ENCODE data around the gene NARF. TPM values are rescaled to one million over a fixed set of nuclear protein-coding genes. Genes with fewer than 3 reads are reported as not detected.
"Not testable (repeated sequence)": the region's sequence is repeated elsewhere in the genome, so short reads cannot be mapped to it uniquely, and the experiment has no call there.

Gene NARF
- total RNA-seq, 5 donors from 2014 or later (not counting 1 experiment from before 2014, with no cell fraction given), result 85.7 to 113 (median 101) TPM

- peaks cover 0 to 34% of the 10 kb centered on the region in 2 experiments for H3K4me1 ChIP-seq (ENCODE audit: control insufficient read depth in 1 of 2, extremely low read depth in 1 of 2, insufficient read depth in 2 of 2, low read length in 2 of 2)
- H3K4me1 Mint-ChIP-seq, result peaks cover 16 to 23% (median 20%) of the 10 kb centered on the region in 3 donors
- H3K9me3 Mint-ChIP-seq, result no peaks in the 10 kb centered on the region
- peak overlapping the region; percentile 89 to 91 for H3K27ac Mint-ChIP-seq
- H3K27ac ChIP-seq (ENCODE audit: low read length), result peak overlapping the region; percentile 67
- no peaks in the 10 kb centered on the region for H3K36me3 ChIP-seq (ENCODE audit: control insufficient read depth in 2 of 2, extremely low read depth in 1 of 2, insufficient read depth in 1 of 2, low read length in 1 of 2)
- peak overlapping the region; percentile 81 to 88 (median 85) for H3K4me3 Mint-ChIP-seq
- peak overlapping the region; percentile 58 to 67 for H3K4me3 ChIP-seq (ENCODE audit: control insufficient read depth in 1 of 2, extremely low read depth in 1 of 2, low read length in 1 of 2)
- H3K27me3 Mint-ChIP-seq, result peaks cover 0 to 3% of the 10 kb centered on the region in 2 donors
- DNase-seq, result peak in 31 of 35 experiments; percentile 10 to 68 (median 32)
- 12% methylated on average over 39 of the region's 66 CpGs for WGBS (ENCODE audit: insufficient coverage)
- H3K27me3 ChIP-seq (replicated peaks in 1 of 2; ENCODE audit: control insufficient read depth in 2 of 2, extremely low read depth in 1 of 2, insufficient read depth in 2 of 2, low read length in 1 of 2), result peaks cover 0 to 15% of the 10 kb centered on the region in 2 experiments
- peak; percentile 41 to 54 (median 52) for ATAC-seq (replicated peaks in 1 of 4)
- H3K9me3 ChIP-seq, result no peaks in the 10 kb centered on the region
- ChIA-PET CTCF (interaction anchor here in 1 of 2 donors (1.0 kb wide), 1 partner anchor 21 kb away, joined by 3 read pairs; no protein-coding TSS in a partner anchor), POLR2A (no interaction called here)
- no peaks in the 10 kb centered on the region for H3K36me3 Mint-ChIP-seq
Observed at GRCh38 chr17:82497483-82498405, 39.2 kb downstream of the NARF start.

- H3K9me3 ChIP-seq, result no peaks in the 10 kb centered on the region
- no peaks in the 10 kb centered on the region for H3K27me3 Mint-ChIP-seq
- no peak for DNase-seq
- no peak overlapping the region for H3K4me3 Mint-ChIP-seq
- POLR2A ChIA-PET, result no interaction called here
- H3K36me3 ChIP-seq (ENCODE audit: control insufficient read depth in 2 of 2, extremely low read depth in 1 of 2, insufficient read depth in 1 of 2, low read length in 1 of 2), result no peaks in the 10 kb centered on the region
- no peak overlapping the region for H3K4me3 ChIP-seq (ENCODE audit: control insufficient read depth in 1 of 2, extremely low read depth in 1 of 2, low read length in 1 of 2)
- ATAC-seq (replicated peaks in 1 of 4), result no peak
- CTCF ChIA-PET, result interaction anchor here in 1 of 2 donors (0.6 kb wide), 1 partner anchor 17 kb away, joined by 4 read pairs; no protein-coding TSS in a partner anchor
- no peak overlapping the region for H3K27ac ChIP-seq (ENCODE audit: low read length)
- WGBS (ENCODE audit: insufficient coverage), result 83% methylated on average over 8 of the region's 8 CpGs
- no peaks in the 10 kb centered on the region for H3K9me3 Mint-ChIP-seq
- H3K4me1 Mint-ChIP-seq, result peaks cover 9 to 11% (median 9%) of the 10 kb centered on the region in 3 donors
- no peak overlapping the region for H3K27ac Mint-ChIP-seq
- H3K4me1 ChIP-seq (ENCODE audit: control insufficient read depth in 1 of 2, extremely low read depth in 1 of 2, insufficient read depth in 2 of 2, low read length in 2 of 2), result peaks cover 0 to 8% of the 10 kb centered on the region in 2 experiments
- peaks cover 0 to 18% of the 10 kb centered on the region in 2 experiments for H3K27me3 ChIP-seq (replicated peaks in 1 of 2; ENCODE audit: control insufficient read depth in 2 of 2, extremely low read depth in 1 of 2, insufficient read depth in 2 of 2, low read length in 1 of 2)
- no peaks in the 10 kb centered on the region for H3K36me3 Mint-ChIP-seq
Observed at GRCh38 chr17:82502207-82502606, 43.7 kb downstream of the NARF start.

- CTCF ChIA-PET, result no interaction called here
- no peak overlapping the region for H3K4me3 ChIP-seq (ENCODE audit: control insufficient read depth in 1 of 2, extremely low read depth in 1 of 2, low read length in 1 of 2)
- ATAC-seq (replicated peaks in 1 of 4) (no peak), DNase-seq (no peak)
- no peaks in the 10 kb centered on the region for H3K36me3 ChIP-seq (ENCODE audit: control insufficient read depth in 2 of 2, extremely low read depth in 1 of 2, insufficient read depth in 1 of 2, low read length in 1 of 2)
- H3K4me3 Mint-ChIP-seq, result no peak overlapping the region
- H3K9me3 ChIP-seq, result no peaks in the 10 kb centered on the region
- H3K4me1 Mint-ChIP-seq, result peaks cover 2 to 4% (median 3%) of the 10 kb centered on the region in 3 donors
- H3K27ac ChIP-seq (ENCODE audit: low read length), result no peak overlapping the region
- no peaks in the 10 kb centered on the region for H3K27me3 Mint-ChIP-seq
- no peak overlapping the region for H3K27ac Mint-ChIP-seq
- peaks cover 0 to 1% of the 10 kb centered on the region in 2 experiments for H3K4me1 ChIP-seq (ENCODE audit: control insufficient read depth in 1 of 2, extremely low read depth in 1 of 2, insufficient read depth in 2 of 2, low read length in 2 of 2)
- no peaks in the 10 kb centered on the region for H3K9me3 Mint-ChIP-seq
- POLR2A ChIA-PET, result no interaction called here
- no peaks in the 10 kb centered on the region for H3K36me3 Mint-ChIP-seq
- peaks cover 0 to 18% of the 10 kb centered on the region in 2 experiments for H3K27me3 ChIP-seq (replicated peaks in 1 of 2; ENCODE audit: control insufficient read depth in 2 of 2, extremely low read depth in 1 of 2, insufficient read depth in 2 of 2, low read length in 1 of 2)
- WGBS (ENCODE audit: insufficient coverage), result 84% methylated on average over 10 of the region's 12 CpGs
Observed at GRCh38 chr17:82503094-82503727, 44.7 kb downstream of the NARF start.

- H3K27me3 Mint-ChIP-seq, result no peaks in the 10 kb centered on the region
- H3K4me3 Mint-ChIP-seq, result no peak overlapping the region
- peaks cover 0 to 18% of the 10 kb centered on the region in 2 experiments for H3K27me3 ChIP-seq (replicated peaks in 1 of 2; ENCODE audit: control insufficient read depth in 2 of 2, extremely low read depth in 1 of 2, insufficient read depth in 2 of 2, low read length in 1 of 2)
- no peaks in the 10 kb centered on the region for H3K9me3 Mint-ChIP-seq
- no peak overlapping the region for H3K4me3 ChIP-seq (ENCODE audit: control insufficient read depth in 1 of 2, extremely low read depth in 1 of 2, low read length in 1 of 2)
- DNase-seq, result no peak
- no peaks in the 10 kb centered on the region for H3K4me1 ChIP-seq (ENCODE audit: control insufficient read depth in 1 of 2, extremely low read depth in 1 of 2, insufficient read depth in 2 of 2, low read length in 2 of 2)
- no peaks in the 10 kb centered on the region for H3K9me3 ChIP-seq
- 91% methylated on average over 21 of the region's 21 CpGs for WGBS (ENCODE audit: insufficient coverage)
- ChIA-PET POLR2A (interaction anchor here in 1 of 2 donors (0.5 kb wide), 1 partner anchor 142 kb away, joined by 6 read pairs; no protein-coding TSS in a partner anchor), CTCF (no interaction called here)
- H3K4me1 Mint-ChIP-seq, result peaks cover 0 to 4% (median 3%) of the 10 kb centered on the region in 3 donors
- no peak overlapping the region for H3K27ac ChIP-seq (ENCODE audit: low read length)
- H3K27ac Mint-ChIP-seq, result no peak overlapping the region
- no peaks in the 10 kb centered on the region for H3K36me3 ChIP-seq (ENCODE audit: control insufficient read depth in 2 of 2, extremely low read depth in 1 of 2, insufficient read depth in 1 of 2, low read length in 1 of 2)
- no peaks in the 10 kb centered on the region for H3K36me3 Mint-ChIP-seq
- no peak for ATAC-seq (replicated peaks in 1 of 4)
Observed at GRCh38 chr17:82503728-82504308, 45.3 kb downstream of the NARF start.

GRCh38 chr17:82505296-82505695, 46.8 kb downstream of the NARF start:
- no peak overlapping the region for H3K27ac Mint-ChIP-seq
- H3K27me3 Mint-ChIP-seq, result no peaks in the 10 kb centered on the region
- Histone ChIP-seq H3K4me3 (ENCODE audit: control insufficient read depth in 1 of 2, extremely low read depth in 1 of 2, low read length in 1 of 2) (no peak overlapping the region), H3K4me1 (ENCODE audit: control insufficient read depth in 1 of 2, extremely low read depth in 1 of 2, insufficient read depth in 2 of 2, low read length in 2 of 2) (no peaks in the 10 kb centered on the region), H3K36me3 (ENCODE audit: control insufficient read depth in 2 of 2, extremely low read depth in 1 of 2, insufficient read depth in 1 of 2, low read length in 1 of 2) (no peaks in the 10 kb centered on the region), H3K9me3 (no peaks in the 10 kb centered on the region), H3K27me3 (replicated peaks in 1 of 2; ENCODE audit: control insufficient read depth in 2 of 2, extremely low read depth in 1 of 2, insufficient read depth in 2 of 2, low read length in 1 of 2) (peaks cover 0 to 17% of the 10 kb centered on the region in 2 experiments), H3K27ac (ENCODE audit: low read length) (no peak overlapping the region)
- WGBS (ENCODE audit: insufficient coverage), result 96% methylated on average over 4 of the region's 6 CpGs
- no peaks in the 10 kb centered on the region for H3K9me3 Mint-ChIP-seq
- peaks cover 0 to 4% (median 3%) of the 10 kb centered on the region in 3 donors for H3K4me1 Mint-ChIP-seq
- no peak for DNase-seq
- H3K36me3 Mint-ChIP-seq, result no peaks in the 10 kb centered on the region
- no peak overlapping the region for H3K4me3 Mint-ChIP-seq
- no peak for ATAC-seq (replicated peaks in 1 of 4)
- POLR2A ChIA-PET, result interaction anchor here in 1 of 2 donors (0.7 kb wide), 1 partner anchor 106 kb away, joined by 3 read pairs; no protein-coding TSS in a partner anchor
- CTCF ChIA-PET, result no interaction called here

- no CpG with 5 or more reads among the region's 7 CpGs for WGBS (ENCODE audit: insufficient coverage)
- CTCF ChIA-PET, result interaction anchor here in 1 of 2 donors (0.7 kb wide), 1 partner anchor 27 kb away, joined by 4 read pairs; no protein-coding TSS in a partner anchor
Observed at GRCh38 chr17:82506402-82506801, 47.9 kb downstream of the NARF start.

More at GRCh38 chr17:82506402-82506801, 47.9 kb downstream of the NARF start:
- H3K27me3 Mint-ChIP-seq; H3K4me1 Mint-ChIP-seq; H3K4me3 Mint-ChIP-seq; POLR2A ChIA-PET; ATAC-seq (replicated peaks in 1 of 4); H3K36me3 Mint-ChIP-seq; H3K4me1 ChIP-seq (ENCODE audit: control insufficient read depth in 1 of 2, extremely low read depth in 1 of 2, insufficient read depth in 2 of 2, low read length in 2 of 2); H3K9me3 Mint-ChIP-seq; H3K9me3 ChIP-seq; DNase-seq; H3K27ac ChIP-seq (ENCODE audit: low read length); H3K36me3 ChIP-seq (ENCODE audit: control insufficient read depth in 2 of 2, extremely low read depth in 1 of 2, insufficient read depth in 1 of 2, low read length in 1 of 2); H3K4me3 ChIP-seq (ENCODE audit: control insufficient read depth in 1 of 2, extremely low read depth in 1 of 2, low read length in 1 of 2): not testable (repeated sequence)
- peaks cover 0 to 11% of the 10 kb centered on the region in 2 experiments for H3K27me3 ChIP-seq (replicated peaks in 1 of 2; ENCODE audit: control insufficient read depth in 2 of 2, extremely low read depth in 1 of 2, insufficient read depth in 2 of 2, low read length in 1 of 2)
- H3K27ac Mint-ChIP-seq, result peak overlapping the region in 1 of 2 donors; percentile 16
